GM15510 (cell line): ENCODE measurements around the gene TMEM260.

Experiments used
- POLR2A ChIP-seq: IDR thresholded peaks from 3 replicates; pipeline ENCODE4 v1.6.1; 2011; ENCODE audit warnings: borderline replicate concordance; ENCODE audit not compliant: insufficient read length; ENCODE audit errors: extremely low read depth

TMEM260 gene

DNA sequence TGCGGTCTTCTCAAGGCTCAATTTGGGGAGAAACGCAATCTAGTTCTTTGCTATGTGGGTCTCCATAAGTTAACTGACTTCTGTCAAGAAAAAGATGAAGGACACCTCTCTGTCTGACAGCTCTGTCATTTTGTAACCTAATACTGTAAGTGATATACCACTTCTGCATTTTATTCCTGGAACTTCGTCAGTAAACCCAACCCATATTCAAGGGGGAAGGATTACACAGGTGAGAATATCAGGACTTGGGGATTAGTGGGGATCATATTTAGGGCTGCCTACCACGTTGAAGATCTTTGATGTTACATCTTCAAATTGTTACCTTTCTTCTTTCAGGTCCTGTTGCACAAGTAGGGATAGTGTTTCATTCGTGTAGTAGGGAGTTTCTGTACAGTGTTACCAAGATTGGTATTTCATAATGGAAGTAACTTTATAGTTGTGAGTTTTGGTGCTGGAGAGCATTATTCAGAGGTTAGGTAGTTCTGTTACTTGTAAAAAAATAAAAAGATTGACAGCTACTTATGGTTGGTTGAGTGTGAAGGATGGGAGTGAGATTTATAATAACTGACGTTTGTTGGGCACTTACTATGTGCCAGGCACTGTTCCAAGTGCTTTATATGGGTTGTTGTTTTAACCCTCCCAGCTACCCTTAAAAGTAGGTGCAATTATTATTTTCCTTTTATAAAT, 1.6 kb downstream of the TMEM260 start:
- TF ChIP-seq POLR2A: no peak

DNA sequence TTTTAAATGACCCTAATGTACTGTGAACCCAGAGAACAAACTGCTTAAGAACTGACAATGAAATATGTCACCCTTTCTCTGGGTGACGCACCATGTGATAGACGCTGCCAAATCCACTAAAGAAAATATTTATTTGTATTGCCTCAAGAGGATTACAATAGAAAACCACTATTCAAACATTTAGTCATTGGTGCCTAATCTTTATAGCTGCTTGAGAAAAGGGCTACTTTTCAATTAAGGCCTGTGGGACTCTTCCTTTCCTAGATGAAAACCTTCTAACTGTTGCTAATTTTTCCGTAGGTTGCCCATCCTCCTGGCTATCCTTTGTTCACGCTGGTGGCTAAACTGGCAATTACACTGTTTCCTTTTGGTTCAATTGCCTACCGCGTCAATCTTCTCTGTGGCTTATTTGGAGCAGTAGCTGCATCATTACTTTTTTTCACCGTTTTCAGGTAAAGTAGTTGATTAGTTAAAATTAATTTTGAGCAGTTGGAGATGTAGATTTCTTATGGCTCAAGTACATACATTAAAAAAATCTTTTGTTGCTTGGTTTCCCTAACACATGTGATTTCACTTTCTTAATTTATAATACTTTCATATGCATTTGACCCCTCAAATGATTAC, 6.0 kb downstream of the TMEM260 start:
- no peak for TF ChIP-seq POLR2A

DNA sequence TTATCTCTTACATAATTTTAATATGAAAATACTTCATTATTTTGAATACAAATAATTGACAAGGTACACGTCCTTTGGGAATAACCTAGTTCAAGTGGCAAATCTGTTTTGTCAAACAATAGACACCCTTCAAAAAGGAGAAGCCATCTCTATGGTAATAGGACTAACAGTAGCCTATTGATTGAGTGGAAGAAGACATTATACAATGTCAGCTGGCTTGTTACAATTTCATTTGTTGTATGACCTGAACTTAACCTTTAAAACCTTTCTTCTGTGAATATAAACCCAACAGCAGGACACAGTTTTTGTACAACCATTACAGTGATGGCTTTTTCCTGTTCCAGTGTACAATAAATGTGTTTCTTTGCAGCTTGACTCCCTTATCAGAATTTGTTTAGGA, 8.1 kb downstream of the TMEM260 start:
- TF ChIP-seq POLR2A: no peak

DNA sequence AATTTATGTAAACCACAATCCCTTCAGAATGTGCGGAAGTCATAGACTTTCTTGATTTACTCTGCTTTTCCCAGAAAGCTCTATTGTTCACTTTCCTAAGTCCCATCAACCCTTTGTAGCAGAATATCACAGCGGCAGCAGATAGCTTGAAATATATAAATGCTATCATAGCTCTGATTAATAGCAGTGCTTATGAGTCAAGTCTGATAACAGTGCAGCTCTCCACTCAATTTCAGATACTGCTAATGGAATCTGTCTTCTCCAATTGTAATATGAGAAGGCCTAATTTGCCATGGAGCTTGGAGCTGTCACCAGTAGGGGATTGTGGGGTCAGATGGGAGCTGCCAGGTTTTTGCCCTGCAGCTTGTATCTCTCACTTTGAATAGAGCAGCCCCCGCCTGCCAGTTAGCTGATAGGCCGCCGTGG, 10.9 kb downstream of the TMEM260 start:
- TF ChIP-seq POLR2A: no peak

DNA sequence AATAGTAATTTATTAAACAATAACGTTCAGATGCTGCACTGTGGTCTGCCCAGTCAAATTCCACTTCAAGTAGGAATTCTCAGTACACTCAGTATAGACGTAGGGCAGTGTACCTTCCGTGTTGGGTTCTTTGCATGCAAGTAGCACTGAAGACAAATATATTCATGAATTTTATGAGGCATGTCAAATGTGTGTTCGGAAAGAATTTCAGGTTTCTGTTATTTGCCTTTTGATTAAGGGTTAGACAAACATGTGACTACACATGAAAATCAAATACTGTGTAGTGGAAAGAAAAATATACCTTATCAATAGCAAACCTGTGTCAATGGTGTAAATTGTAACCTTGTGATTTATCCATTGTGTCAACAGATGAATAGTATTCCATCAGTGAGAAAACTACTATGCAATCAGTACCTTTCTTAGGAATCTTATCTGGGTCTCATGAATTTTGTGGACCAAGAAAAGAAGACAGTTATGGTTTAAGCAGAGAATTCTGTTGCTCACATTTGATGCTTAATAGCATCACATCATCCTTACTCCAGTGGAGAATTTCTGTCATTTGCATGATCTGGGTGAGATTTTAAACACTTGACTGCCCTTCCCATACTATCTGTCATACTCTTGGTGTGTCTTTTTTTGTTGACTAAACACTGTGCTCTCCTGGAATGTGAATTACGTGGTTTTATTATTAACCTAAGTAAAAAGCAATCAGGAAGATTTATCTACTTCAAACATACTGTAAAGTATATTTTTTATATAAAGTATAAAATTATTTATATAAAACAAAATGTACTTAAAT, 13.3 kb downstream of the TMEM260 start:
- no peak for TF ChIP-seq POLR2A

DNA sequence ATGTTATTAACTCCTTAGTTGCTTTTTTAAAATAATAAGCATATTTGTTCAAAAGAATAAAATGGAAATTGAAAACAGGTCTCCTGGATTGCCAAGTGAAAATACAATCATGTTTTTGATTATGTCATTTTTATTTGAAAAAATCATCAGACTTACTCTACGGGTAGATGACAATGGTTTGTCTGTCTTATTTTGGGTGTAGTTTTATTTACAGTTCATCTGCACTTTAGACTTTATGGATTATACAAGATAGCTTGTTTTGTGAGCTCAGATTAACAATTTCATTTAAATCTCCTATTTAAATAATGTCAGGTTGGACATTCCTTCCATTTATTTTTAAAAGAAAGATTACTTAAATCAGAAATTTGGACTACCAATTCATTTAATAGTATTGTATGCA, 14.8 kb downstream of the TMEM260 start:
- TF ChIP-seq POLR2A: no peak

DNA sequence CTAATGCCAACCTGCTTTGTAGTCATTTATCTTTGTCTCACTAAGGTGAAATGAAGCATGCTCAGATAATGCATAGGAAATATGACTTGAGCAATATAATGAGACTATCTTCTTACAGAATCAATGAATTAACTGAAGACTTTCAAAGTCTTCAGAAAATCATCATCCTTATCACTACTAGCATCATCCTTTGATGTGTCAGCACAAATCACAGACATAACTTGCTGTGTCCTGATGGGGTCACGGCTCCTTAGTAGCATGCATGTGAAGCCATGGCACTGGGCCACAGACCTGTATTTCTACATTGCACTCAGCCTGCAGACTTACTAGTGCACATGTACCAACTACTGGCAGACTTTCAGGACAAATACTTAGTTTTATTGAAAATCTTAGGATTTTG, 18.9 kb downstream of the TMEM260 start:
- TF ChIP-seq POLR2A: no peak

DNA sequence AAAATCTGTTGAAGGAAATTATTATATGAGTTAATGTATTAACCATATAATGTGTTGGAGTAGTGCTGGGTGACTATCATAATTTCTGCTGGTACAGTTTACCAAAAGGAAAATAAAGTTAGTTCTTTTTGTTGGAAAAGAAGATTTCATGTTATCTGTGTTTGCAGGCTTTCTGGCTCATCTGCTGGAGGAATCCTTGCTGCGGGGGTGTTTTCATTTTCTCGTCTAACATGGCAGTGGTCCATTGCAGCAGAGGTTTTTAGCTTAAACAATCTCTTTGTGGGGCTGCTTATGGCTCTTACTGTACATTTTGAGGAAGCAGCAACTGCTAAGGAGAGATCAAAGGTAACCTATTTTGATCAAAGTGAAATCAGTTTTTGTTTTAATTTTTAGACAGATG, 24.1 kb downstream of the TMEM260 start:
- no peak for TF ChIP-seq POLR2A

DNA sequence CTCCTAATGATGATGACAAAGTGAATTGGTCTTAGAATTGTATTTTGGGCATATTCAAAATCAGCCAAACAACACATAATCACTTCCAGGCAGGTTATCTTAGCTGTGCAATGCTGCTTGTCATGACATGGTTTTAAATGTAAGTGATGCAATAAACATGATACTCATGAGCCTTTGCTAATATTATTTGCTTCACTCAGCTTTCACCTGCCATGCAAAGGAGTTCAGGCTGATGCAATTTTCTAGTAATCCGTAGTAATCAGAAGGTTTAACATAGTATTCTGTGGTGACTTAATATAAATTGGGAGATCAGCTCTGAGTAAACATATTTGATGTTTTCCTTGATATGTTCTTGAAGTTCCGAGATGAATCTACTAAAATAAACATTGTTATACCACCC, 29.1 kb downstream of the TMEM260 start:
- no peak for TF ChIP-seq POLR2A

DNA sequence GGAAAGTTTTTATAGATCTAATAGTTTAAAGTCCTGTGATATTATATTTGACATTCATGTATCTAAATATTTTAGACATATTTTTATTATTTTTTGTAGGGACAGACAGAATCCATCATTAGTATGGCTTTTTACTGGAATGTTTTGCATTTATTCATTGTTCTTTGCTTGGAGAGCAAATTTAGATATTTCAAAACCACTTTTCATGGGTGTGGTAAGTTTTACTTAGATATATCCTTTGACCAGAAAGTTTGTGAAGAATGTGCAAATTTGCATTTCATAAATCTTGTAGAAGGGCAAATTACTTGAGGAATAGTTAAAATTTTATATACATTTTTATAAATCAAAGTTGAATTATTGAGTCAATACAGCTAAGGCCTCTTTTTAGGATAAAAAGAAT, 37.5 kb downstream of the TMEM260 start:
- TF ChIP-seq POLR2A: no peak

DNA sequence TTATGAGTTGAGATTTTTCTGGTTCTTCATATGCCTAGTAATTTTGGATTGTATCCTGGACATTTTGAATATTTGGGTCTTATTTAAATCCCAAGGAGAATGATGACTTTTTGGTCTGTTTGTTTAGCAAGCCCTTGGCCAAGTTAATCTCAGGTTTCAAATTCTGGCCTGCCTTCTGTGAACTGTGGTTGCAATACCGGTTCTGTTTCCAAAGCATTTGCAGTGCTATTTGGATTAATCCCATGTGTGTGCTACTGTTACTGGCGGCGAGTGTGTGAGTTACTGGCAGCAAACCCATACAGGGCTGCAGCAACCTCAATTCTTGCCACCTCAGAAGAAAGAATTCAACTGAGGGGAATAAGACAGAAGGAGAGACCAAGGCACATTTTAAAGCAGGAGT, 51.1 kb downstream of the TMEM260 start:
- TF ChIP-seq POLR2A: no peak

DNA sequence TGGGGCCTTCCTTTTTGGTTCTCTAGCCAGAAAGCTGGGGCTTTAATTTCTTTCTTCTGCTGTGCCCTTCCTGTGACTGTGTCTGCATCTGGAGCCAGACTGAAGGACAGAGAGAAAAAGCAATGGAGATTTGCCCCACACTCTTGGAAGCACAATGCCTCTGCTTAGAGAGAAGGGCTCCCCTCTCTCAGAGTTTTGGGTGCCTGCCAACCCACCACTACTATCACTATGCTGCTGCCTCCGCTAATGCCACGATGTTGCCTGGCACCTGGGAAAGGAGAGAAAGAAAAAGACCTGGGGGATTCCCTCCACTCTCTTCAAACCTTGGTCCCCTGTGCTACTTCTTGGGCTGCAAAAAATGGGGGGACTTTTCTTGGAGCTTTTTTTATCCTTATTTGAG, 52.6 kb downstream of the TMEM260 start:
- no peak for TF ChIP-seq POLR2A

DNA sequence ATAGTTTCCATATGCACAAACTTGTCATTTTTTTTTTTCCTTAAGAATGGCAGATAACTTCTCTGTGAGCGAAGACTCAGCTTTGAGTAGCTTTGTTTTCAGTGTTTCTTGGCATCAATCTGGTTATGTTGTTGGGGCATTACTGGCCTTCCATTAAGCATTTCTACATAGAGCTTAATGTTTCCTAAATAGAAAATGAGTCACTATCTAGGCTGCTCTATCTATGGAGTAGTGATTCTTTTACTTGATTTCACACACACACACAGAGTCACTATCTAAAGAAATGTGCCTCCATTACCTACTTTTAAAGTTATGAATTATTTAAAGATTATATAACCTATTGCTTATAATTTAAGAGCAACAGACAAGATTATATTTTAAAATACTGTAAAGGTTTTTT, 53.9 kb downstream of the TMEM260 start:
- no peak for TF ChIP-seq POLR2A

DNA sequence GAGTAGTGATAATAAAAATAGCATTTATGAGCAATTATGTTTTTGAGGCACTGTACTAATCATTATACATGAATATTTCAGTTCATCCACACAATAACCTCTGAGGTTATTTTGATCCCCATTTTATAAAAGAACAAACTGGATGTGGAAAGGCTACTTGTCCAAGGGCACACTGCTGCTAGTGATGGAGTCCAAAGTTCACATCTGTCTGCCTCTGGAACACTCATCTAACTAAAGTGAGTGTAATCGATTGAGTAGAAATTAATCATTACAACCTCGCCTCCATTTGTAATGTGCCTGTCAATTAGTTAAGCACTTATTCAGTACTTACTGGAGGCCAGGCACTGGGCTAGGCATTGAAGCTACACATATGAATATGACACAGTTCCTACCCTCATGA, 55.4 kb downstream of the TMEM260 start:
- TF ChIP-seq POLR2A: no peak

DNA sequence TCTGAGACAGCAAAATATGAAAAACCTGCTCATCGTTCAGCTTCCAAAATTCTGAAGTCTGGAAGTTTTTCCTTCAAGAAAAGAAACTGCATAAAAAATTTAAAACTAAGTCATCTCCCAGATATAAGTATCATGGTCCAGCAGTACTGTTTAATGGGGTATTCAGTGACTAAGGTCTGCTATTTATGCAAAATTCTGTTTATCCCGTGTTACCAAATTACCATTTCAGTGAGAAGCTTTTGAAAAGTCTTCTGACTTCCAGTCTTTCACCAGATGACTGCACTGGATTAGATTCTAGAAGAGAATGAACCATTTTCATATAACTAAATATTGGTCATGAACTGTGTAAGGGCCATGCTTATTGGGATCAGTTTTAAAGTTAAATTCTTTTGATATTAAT, 67.9 kb downstream of the TMEM260 start:
- no peak for TF ChIP-seq POLR2A
